ENCODE measurements around the gene MUC12. TPM values are rescaled to one million over a fixed set of nuclear protein-coding genes. Genes with fewer than 3 reads are reported as not detected.

The MUC12 gene
- total and polyA plus RNA-seq, 2 of the 8 experiments (the other 6 are each of a cell fraction or from before 2014, with no cell fraction given): 7.7 to 16.2 TPM

- TF ChIP-seq, protein P1, sequence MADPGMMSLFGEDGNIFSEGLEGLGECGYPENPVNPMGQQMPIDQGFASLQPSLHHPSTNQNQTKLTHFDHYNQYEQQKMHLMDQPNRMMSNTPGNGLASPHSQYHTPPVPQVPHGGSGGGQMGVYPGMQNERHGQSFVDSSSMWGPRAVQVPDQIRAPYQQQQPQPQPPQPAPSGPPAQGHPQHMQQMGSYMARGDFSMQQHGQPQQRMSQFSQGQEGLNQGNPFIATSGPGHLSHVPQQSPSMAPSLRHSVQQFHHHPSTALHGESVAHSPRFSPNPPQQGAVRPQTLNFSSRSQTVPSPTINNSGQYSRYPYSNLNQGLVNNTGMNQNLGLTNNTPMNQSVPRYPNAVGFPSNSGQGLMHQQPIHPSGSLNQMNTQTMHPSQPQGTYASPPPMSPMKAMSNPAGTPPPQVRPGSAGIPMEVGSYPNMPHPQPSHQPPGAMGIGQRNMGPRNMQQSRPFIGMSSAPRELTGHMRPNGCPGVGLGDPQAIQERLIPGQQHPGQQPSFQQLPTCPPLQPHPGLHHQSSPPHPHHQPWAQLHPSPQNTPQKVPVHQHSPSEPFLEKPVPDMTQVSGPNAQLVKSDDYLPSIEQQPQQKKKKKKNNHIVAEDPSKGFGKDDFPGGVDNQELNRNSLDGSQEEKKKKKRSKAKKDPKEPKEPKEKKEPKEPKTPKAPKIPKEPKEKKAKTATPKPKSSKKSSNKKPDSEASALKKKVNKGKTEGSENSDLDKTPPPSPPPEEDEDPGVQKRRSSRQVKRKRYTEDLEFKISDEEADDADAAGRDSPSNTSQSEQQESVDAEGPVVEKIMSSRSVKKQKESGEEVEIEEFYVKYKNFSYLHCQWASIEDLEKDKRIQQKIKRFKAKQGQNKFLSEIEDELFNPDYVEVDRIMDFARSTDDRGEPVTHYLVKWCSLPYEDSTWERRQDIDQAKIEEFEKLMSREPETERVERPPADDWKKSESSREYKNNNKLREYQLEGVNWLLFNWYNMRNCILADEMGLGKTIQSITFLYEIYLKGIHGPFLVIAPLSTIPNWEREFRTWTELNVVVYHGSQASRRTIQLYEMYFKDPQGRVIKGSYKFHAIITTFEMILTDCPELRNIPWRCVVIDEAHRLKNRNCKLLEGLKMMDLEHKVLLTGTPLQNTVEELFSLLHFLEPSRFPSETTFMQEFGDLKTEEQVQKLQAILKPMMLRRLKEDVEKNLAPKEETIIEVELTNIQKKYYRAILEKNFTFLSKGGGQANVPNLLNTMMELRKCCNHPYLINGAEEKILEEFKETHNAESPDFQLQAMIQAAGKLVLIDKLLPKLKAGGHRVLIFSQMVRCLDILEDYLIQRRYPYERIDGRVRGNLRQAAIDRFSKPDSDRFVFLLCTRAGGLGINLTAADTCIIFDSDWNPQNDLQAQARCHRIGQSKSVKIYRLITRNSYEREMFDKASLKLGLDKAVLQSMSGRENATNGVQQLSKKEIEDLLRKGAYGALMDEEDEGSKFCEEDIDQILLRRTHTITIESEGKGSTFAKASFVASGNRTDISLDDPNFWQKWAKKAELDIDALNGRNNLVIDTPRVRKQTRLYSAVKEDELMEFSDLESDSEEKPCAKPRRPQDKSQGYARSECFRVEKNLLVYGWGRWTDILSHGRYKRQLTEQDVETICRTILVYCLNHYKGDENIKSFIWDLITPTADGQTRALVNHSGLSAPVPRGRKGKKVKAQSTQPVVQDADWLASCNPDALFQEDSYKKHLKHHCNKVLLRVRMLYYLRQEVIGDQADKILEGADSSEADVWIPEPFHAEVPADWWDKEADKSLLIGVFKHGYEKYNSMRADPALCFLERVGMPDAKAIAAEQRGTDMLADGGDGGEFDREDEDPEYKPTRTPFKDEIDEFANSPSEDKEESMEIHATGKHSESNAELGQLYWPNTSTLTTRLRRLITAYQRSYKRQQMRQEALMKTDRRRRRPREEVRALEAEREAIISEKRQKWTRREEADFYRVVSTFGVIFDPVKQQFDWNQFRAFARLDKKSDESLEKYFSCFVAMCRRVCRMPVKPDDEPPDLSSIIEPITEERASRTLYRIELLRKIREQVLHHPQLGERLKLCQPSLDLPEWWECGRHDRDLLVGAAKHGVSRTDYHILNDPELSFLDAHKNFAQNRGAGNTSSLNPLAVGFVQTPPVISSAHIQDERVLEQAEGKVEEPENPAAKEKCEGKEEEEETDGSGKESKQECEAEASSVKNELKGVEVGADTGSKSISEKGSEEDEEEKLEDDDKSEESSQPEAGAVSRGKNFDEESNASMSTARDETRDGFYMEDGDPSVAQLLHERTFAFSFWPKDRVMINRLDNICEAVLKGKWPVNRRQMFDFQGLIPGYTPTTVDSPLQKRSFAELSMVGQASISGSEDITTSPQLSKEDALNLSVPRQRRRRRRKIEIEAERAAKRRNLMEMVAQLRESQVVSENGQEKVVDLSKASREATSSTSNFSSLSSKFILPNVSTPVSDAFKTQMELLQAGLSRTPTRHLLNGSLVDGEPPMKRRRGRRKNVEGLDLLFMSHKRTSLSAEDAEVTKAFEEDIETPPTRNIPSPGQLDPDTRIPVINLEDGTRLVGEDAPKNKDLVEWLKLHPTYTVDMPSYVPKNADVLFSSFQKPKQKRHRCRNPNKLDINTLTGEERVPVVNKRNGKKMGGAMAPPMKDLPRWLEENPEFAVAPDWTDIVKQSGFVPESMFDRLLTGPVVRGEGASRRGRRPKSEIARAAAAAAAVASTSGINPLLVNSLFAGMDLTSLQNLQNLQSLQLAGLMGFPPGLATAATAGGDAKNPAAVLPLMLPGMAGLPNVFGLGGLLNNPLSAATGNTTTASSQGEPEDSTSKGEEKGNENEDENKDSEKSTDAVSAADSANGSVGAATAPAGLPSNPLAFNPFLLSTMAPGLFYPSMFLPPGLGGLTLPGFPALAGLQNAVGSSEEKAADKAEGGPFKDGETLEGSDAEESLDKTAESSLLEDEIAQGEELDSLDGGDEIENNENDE (IDR thresholded peaks at IDR 0.05; ENCODE audit: insufficient replicate concordance, low read length): no peak
- no peak for TF ChIP-seq SIN3A (conservative IDR thresholded peaks at IDR 0.05 in 1 of 2, IDR thresholded peaks at IDR 0.05 in 1 of 2; ENCODE audit: low read depth in 1 of 2, low read length in 2 of 2)
- no peak for TF ChIP-seq CTBP2 (IDR thresholded peaks at IDR 0.05; ENCODE audit: borderline replicate concordance, insufficient read depth, insufficient read length, low read length)
- TF ChIP-seq BACH1 (IDR thresholded peaks at IDR 0.05; ENCODE audit: low read length): no peak
- no peak for TF ChIP-seq TBP (IDR thresholded peaks at IDR 0.05; ENCODE audit: low read depth, low read length)
- no peak for TF ChIP-seq SAP30 (IDR thresholded peaks at IDR 0.05; ENCODE audit: insufficient read depth, insufficient replicate concordance, low read length)
- TF ChIP-seq SP4 (IDR thresholded peaks at IDR 0.05; ENCODE audit: low read length): no peak
- no peak for TF ChIP-seq EZH2 (IDR thresholded peaks at IDR 0.05; ENCODE audit: low read depth, low read length, severe bottlenecking)
- no peak for TF ChIP-seq BCL11A (IDR thresholded peaks at IDR 0.05; ENCODE audit: low read depth in 2 of 2, low read length in 2 of 2)
- no peak for TF ChIP-seq E2F6 (IDR thresholded peaks at IDR 0.05)
- no peak for TF ChIP-seq EGR1 (IDR thresholded peaks at IDR 0.05; ENCODE audit: borderline replicate concordance, low read depth, low read length)
These were observed 25.7 kb upstream of the MUC12 start (continued) for GRCh38 chr7:100943693-100944092.
